ENCODE results near the gene GRIN2D. TPM values are rescaled to one million over a fixed set of nuclear protein-coding genes. Genes with fewer than 3 reads are reported as not detected.
A peak's percentile ranks its signal among the peaks of the same experiment; 100 is the strongest.

The GRIN2D gene
- total RNA-seq, 2 experiments from 2014 or later: 0.06 TPM; not detected in 1

GRCh38 chr19:48385461-48386087, 7.9 kb upstream of the GRIN2D start:
- CTCF ChIA-PET: no interaction called here
- no peak for DNase-seq

DNA sequence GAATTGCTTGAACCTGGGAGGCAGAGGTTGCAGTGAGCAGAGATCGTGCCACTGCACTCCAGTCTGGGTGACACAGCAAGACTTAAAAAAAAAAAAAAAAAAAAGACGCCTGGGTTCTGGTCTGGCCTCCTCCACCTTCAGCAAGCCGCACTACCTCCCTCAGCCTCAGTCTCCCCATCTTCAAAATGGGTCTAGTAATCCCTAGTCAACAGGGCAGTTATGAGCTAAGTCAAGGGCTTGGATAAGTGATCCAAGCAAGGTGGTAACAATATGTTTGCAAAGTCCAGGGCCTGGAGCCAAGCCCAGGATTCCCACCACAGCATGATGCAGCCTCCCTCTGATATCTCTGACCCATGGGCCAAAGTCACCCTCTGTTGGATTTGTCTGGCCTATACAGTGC, 6.5 kb upstream of the GRIN2D start:
- POLR2A ChIA-PET: no interaction called here
- no peaks in the 10 kb centered on the region for H3K27me3 ChIP-seq (ENCODE audit: control insufficient read depth in 1 of 2, insufficient read depth in 2 of 2, low read length in 2 of 2)
- CTCF ChIA-PET: interaction anchor here (0.9 kb wide), 1 partner anchor 58 kb away, joined by 3 read pairs; no protein-coding TSS in a partner anchor
- ATAC-seq (ENCODE audit: poor library complexity): no peak
- Mint-ChIP-seq H3K4me3 (no peak overlapping the region), H3K9me3 (no peaks in the 10 kb centered on the region), H3K27ac (no peak overlapping the region), H3K36me3 (ENCODE audit: low read depth) (peaks cover 65% of the 10 kb centered on the region), H3K27me3 (no peaks in the 10 kb centered on the region), H3K4me1 (ENCODE audit: low read depth) (peaks cover 9% of the 10 kb centered on the region)
- no peak for DNase-seq
- H3K36me3 ChIP-seq (ENCODE audit: insufficient read depth, low read length): peaks cover 53% of the 10 kb centered on the region
- intact Hi-C loops (cut with DNase I, micrococcal nuclease): no loop called here
- no peak overlapping the region for H3K27ac ChIP-seq (ENCODE audit: low read depth in 1 of 2, low read length in 2 of 2)
- H3K9me3 ChIP-seq (ENCODE audit: control insufficient read depth in 1 of 2, insufficient read depth in 1 of 2, low read length in 2 of 2): no peaks in the 10 kb centered on the region
- no peak overlapping the region for H3K4me3 ChIP-seq (ENCODE audit: low read length)
- H3K4me1 ChIP-seq (ENCODE audit: insufficient read depth, low read length): peaks cover 21% of the 10 kb centered on the region
- TF ChIP-seq CTCF (IDR thresholded peaks at IDR 0.05): no peak

More at GRCh38 chr19:48385461-48386087, 7.9 kb upstream of the GRIN2D start:
- POLR2A ChIA-PET: no interaction called here
- intact Hi-C loops (cut with DNase I, micrococcal nuclease): no loop called here
- Mint-ChIP-seq H3K4me1 (ENCODE audit: low read depth) (no peaks in the 10 kb centered on the region), H3K9me3 (no peaks in the 10 kb centered on the region), H3K4me3 (no peak overlapping the region), H3K27ac (no peak overlapping the region), H3K36me3 (ENCODE audit: low read depth) (peaks cover 66% of the 10 kb centered on the region), H3K27me3 (no peaks in the 10 kb centered on the region)
- Histone ChIP-seq H3K4me1 (ENCODE audit: insufficient read depth, low read length) (peaks cover 7% of the 10 kb centered on the region), H3K9me3 (ENCODE audit: control insufficient read depth in 1 of 2, insufficient read depth in 1 of 2, low read length in 2 of 2) (no peaks in the 10 kb centered on the region), H3K36me3 (ENCODE audit: insufficient read depth, low read length) (peaks cover 57% of the 10 kb centered on the region), H3K27ac (ENCODE audit: low read depth in 1 of 2, low read length in 2 of 2) (no peak overlapping the region), H3K27me3 (ENCODE audit: control insufficient read depth in 1 of 2, insufficient read depth in 2 of 2, low read length in 2 of 2) (no peaks in the 10 kb centered on the region), H3K4me3 (ENCODE audit: low read length) (no peak overlapping the region)
- no peak for ATAC-seq (ENCODE audit: poor library complexity)
- TF ChIP-seq CTCF (IDR thresholded peaks at IDR 0.05): no peak

DNA sequence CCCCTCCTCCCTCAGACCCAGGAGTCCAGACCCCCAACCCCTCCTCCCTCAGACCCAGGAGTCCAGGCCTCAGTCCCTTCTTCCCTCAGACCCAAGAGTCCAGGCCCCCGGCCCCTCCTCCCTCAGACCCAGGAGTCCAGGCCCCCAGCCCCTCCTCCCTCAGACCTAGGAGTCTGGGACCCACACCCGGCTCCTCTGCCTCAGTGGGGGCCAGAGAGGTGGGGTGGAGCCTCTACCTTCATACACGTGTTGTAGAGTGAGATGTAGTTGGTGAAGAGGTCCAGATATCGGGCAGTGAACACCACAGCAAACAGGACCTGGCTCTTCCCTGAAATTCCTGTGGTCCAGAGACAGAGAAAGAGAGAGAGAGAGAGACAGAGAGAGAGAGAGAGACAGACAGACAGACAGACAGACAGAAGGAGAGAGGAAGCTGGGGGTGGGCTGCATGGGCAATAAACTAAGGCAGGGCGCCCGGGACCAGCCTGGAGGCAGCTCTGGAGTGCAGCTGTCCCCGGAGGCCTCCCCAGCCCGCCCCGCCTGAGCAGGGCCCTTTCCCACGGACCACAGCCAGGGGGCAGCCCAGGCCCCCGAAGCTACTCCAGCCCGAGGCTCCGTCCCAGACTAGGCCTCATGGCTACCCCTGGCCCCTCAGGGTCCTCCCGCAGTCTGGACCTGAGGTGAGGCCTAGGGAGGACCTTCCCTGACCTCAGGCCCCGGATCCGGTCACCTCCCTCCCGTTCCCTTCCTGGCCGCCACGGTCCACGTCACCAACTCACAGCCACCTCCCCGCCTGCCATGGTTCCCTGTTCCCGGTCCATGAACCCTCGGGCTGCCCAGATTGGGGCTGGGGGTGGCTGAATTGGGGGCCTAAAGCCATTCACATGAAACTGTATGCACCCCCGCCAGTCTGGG, 3.0 kb upstream of the GRIN2D start:
- H3K36me3 Mint-ChIP-seq (ENCODE audit: low read depth): peaks cover 36% of the 10 kb centered on the region
- ChIA-PET CTCF (interaction anchor here (0.6 to 2.2 kb wide), 12 partner anchors 11 to 116 kb away, joined by 3 to 27 read pairs (median 6); partner anchors contain the start of genes EMP3, SYNGR4 and TMEM143), POLR2A (interaction anchor here (1.0 to 2.1 kb wide), 9 partner anchors 8 to 135 kb away, joined by 3 to 31 read pairs (median 3); partner anchors contain the start of genes SYNGR4 and TMEM143)
- Histone ChIP-seq H3K27me3 (ENCODE audit: control insufficient read depth in 1 of 2, insufficient read depth in 2 of 2, low read length in 2 of 2) (peaks cover 22% of the 10 kb centered on the region in 2 experiments), H3K36me3 (ENCODE audit: insufficient read depth, low read length) (peaks cover 28% of the 10 kb centered on the region), H3K4me1 (ENCODE audit: insufficient read depth, low read length) (peaks cover 48% of the 10 kb centered on the region), H3K9me3 (ENCODE audit: control insufficient read depth in 1 of 2, insufficient read depth in 1 of 2, low read length in 2 of 2) (peaks cover 0 to 6% of the 10 kb centered on the region in 2 experiments), H3K27ac (ENCODE audit: low read depth in 1 of 2, low read length in 2 of 2) (peak overlapping the region; percentile 71 to 79), H3K4me3 (ENCODE audit: low read length) (peak overlapping the region; percentile 89)
- H3K4me1 Mint-ChIP-seq (ENCODE audit: low read depth): peaks cover 28% of the 10 kb centered on the region
- TF ChIP-seq CTCF (IDR thresholded peaks at IDR 0.05): peak; percentile 58
- no peaks in the 10 kb centered on the region for H3K9me3 Mint-ChIP-seq
- peak overlapping the region; percentile 94 for H3K4me3 Mint-ChIP-seq
- peak; percentile 33 to 83 (median 58) for DNase-seq
- peak overlapping the region; percentile 93 for H3K27ac Mint-ChIP-seq
- H3K27me3 Mint-ChIP-seq: peaks cover 22% of the 10 kb centered on the region
- peak; percentile 67 for ATAC-seq (ENCODE audit: poor library complexity)
- intact Hi-C loops (cut with DNase I, micrococcal nuclease): loop anchor here (2.0 to 5.0 kb wide), 5 partner anchors 26 to 192 kb away; partner anchors contain the start of genes EMP3 (in 1 of the 2), GRWD1 (in 1 of the 2) and SYNGR4 (in 1 of the 2)
